ENCODE results near the gene ARHGEF19.

DNA sequence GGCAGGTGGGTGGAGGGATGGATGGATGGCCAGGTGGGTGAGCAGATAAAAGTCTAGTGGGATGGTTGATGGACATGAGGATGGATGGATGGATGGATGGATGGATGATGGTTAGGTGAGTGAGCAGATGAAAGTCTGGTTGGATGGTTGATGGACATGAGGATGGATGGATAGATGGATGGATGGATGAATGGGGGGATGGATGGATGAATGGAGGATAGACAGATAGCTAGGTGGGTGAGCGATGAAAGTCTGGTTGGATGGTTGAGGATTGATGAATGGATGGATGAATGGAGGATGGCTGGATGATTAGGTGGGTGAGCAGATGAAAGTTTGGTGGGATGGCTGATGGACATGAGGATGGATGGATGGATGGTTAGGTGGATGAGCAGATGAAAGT is 9.0 kb upstream of the ARHGEF19 start:
- no peak for TF ChIP-seq EP300 (IDR thresholded peaks at IDR 0.05; ENCODE audit: borderline replicate concordance in 1 of 2, control insufficient read depth in 1 of 2, low read depth in 2 of 2, low read length in 2 of 2)
- no peak for TF ChIP-seq MEF2A (IDR thresholded peaks at IDR 0.05; ENCODE audit: insufficient read depth, low read depth, low read length)
- TF ChIP-seq POLR2AphosphoS5 (IDR thresholded peaks at IDR 0.05; ENCODE audit: low read length): no peak
- no peak for TF ChIP-seq SMARCA5 (IDR thresholded peaks at IDR 0.05)
- TF ChIP-seq BRCA1 (IDR thresholded peaks at IDR 0.05; ENCODE audit: low read depth, low read length): no peak
- TF ChIP-seq MXI1 (IDR thresholded peaks at IDR 0.05; ENCODE audit: low read depth, low read length): no peak
- no peak for TF ChIP-seq POLR2A (IDR thresholded peaks at IDR 0.05; ENCODE audit: low read depth, low read length)
- no peak for TF ChIP-seq PAX8 (IDR thresholded peaks at IDR 0.05)
- TF ChIP-seq, protein P1, sequence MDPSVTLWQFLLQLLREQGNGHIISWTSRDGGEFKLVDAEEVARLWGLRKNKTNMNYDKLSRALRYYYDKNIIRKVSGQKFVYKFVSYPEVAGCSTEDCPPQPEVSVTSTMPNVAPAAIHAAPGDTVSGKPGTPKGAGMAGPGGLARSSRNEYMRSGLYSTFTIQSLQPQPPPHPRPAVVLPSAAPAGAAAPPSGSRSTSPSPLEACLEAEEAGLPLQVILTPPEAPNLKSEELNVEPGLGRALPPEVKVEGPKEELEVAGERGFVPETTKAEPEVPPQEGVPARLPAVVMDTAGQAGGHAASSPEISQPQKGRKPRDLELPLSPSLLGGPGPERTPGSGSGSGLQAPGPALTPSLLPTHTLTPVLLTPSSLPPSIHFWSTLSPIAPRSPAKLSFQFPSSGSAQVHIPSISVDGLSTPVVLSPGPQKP (IDR thresholded peaks at IDR 0.05; ENCODE audit: low read depth, low read length): no peak
- TF ChIP-seq, protein P2, sequence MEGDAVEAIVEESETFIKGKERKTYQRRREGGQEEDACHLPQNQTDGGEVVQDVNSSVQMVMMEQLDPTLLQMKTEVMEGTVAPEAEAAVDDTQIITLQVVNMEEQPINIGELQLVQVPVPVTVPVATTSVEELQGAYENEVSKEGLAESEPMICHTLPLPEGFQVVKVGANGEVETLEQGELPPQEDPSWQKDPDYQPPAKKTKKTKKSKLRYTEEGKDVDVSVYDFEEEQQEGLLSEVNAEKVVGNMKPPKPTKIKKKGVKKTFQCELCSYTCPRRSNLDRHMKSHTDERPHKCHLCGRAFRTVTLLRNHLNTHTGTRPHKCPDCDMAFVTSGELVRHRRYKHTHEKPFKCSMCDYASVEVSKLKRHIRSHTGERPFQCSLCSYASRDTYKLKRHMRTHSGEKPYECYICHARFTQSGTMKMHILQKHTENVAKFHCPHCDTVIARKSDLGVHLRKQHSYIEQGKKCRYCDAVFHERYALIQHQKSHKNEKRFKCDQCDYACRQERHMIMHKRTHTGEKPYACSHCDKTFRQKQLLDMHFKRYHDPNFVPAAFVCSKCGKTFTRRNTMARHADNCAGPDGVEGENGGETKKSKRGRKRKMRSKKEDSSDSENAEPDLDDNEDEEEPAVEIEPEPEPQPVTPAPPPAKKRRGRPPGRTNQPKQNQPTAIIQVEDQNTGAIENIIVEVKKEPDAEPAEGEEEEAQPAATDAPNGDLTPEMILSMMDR (IDR thresholded peaks at IDR 0.05 in 2 of 3, conservative IDR thresholded peaks at IDR 0.05 in 1 of 3; ENCODE audit: control insufficient read depth in 2 of 3, extremely low read depth in 1 of 3, insufficient read depth in 1 of 3, low read depth in 3 of 3, low read length in 3 of 3): no peak
- no peak for TF ChIP-seq SREBF2 (IDR thresholded peaks at IDR 0.05; ENCODE audit: low read length)

Measured in GM12878 (cell line).